GM20000 (cell line): ENCODE data around the gene CD276.
"Not testable (repeated sequence)": the region's sequence is repeated elsewhere in the genome, so short reads cannot be mapped to it uniquely, and the experiment has no call there.

Experiments
- DNase-seq: peaks from one replicate; pipeline ENCODE4 v3.0.0; 2012; ENCODE audit warnings: low spot score
- CTCF ChIP-seq: IDR thresholded peaks from 2 replicates; pipeline ENCODE4 v1.5.1; 2012; ENCODE audit warnings: mild to moderate bottlenecking, control low read depth; ENCODE audit errors: extremely low read depth, missing control alignments

Gene CD276

DNA sequence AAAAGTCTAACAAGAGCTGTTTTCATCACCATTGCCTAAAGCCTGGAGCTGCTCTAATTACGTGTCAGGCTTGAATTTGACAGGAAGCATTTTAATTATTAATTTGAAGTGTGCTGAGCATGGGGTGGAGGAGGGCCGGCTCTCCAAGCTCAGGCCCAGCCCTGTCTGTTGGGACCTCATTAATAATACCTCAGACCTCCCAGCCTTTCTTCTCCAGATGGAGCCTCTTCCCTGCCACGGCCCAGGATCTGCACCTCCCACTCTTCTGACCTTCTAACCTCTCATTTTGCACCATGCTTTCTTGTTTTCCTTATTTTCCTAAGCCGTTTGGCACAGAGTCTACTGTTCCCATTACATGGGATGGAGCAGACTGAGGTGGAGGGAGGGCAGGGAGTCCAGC is 39.0 kb downstream of the CD276 start:
- no peak for DNase-seq
- no peak for TF ChIP-seq CTCF

GRCh38 chr15:73724212-73724611 is 40.0 kb downstream of the CD276 start:
- no peak for DNase-seq

GRCh38 chr15:73727330-73727976 is 43.3 kb downstream of the CD276 start:
- no peak for TF ChIP-seq CTCF

More at GRCh38 chr15:73724212-73724611, 40.0 kb downstream of the CD276 start:
- TF ChIP-seq CTCF, result no peak

DNA sequence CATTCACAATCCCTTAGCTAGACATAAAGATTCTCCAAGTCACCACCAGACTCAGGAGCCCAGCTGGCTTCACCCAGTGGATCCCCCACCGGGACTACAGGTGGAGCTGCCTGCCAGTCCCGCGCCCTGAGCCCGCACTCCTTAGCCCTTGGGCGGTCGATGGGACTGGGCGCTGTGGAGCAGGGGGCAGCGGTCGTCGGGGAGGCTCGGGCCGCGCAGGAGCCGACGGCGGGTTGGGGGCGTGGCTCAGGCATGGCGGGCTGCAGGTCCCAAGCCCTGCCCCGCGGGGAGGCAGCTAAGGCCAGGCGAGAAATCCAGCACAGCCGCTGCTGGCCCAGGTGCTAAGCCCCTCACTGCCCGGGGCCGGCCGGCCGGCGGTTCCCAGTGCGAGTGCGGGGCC is 47.9 kb downstream of the CD276 start:
- DNase-seq, result not testable (repeated sequence)

More at GRCh38 chr15:73727330-73727976, 43.3 kb downstream of the CD276 start:
- no peak for DNase-seq

DNA sequence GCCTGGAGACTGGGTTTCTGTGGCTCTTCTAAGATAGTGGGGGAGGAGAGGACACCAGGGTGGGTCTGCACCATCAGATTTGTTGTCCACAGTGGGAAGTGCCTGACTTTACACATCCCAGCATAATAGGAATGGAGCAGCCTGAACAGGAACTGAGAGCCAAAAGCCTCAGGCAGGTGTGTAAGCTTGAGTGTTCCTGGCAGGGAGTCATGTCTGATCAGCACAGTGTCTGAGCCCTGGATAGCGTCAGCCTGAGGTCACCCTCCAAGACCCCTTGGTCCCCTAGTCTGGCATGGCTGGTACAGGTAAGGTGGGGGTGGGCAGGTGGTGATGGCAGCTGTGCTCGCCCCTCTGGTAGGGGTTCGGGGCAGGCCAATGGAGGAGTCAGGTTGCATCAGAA is 48.7 kb downstream of the CD276 start:
- no peak for TF ChIP-seq CTCF

DNA sequence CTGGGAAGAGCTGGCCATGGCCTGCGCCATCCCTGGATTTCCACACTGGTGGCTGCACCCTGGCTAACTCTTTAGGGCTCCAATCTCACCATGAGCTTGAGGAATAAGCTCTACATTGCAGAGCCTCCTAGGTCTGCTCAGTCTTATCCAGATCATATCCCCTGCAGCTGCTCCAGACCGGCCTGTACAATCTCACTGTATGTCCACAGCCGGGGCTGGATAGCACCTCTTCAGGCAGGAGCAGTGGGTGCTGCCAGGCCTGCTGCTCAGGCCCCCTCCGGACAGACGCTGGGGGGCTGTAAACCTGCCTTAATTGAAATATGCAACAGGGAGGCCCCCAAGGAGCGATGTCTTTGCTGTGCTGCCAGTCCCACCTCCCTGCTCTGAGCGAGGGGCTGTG is 53.4 kb downstream of the CD276 start:
- DNase-seq, result no peak
- no peak for TF ChIP-seq CTCF

More for the DNA sequence above, 48.7 kb downstream of the CD276 start:
- DNase-seq, result no peak

DNA sequence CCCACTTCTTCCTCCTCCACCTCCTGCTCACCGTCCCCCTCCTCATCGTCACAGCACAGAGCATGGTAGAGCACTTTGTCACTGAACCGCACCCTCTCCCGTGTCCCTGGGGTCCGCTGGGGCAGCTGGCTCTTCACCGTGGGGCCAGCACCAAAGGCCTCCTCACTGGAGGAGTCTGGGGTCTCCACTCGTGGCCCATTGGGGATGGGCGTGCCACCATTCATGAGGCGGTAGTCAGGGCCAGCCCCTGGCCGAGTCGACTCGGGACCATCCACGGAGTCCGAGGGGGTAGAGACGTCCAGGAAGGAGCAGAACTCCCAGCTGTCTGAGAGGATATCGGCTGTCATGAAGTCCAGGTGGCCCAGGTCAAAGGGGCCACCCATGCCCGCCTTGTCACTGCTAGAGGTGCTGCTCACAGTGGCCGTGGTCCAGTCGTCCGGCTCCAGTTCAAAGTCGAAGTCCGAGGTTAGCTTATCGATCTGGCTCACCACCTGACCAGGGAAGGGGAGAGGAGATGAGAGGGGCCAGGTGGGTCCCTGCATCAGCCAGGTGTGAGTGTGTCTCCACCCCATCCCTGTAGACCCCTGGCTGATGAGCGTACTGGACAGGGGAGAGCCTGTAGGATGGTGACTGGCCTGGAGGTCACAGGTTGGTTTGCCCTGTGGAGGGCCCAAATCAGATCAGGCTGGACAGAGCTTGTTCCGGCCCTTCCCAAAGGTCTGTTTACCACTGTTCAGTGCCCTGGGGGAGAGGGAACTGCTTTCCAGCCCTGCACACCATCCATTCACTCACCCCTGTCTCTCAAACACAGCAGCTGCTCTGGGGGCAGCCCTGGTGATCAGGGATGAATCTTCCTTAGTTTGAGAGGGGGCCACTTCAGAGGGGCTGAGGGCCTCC is 56.2 kb downstream of the CD276 start:
- TF ChIP-seq CTCF, result no peak
- no peak for DNase-seq
